GM18517 (cell line): ENCODE measurements around the gene SOCS3.

ENCODE experiments used
- ATAC-seq: cut with Tn5 transposase; IDR thresholded peaks from one replicate; pipeline ENCODE4 v1.9.1; 2021; ENCODE audit warnings: mild to moderate bottlenecking, moderate library complexity; ENCODE audit not compliant: unreplicated experiment

The SOCS3 gene

DNA sequence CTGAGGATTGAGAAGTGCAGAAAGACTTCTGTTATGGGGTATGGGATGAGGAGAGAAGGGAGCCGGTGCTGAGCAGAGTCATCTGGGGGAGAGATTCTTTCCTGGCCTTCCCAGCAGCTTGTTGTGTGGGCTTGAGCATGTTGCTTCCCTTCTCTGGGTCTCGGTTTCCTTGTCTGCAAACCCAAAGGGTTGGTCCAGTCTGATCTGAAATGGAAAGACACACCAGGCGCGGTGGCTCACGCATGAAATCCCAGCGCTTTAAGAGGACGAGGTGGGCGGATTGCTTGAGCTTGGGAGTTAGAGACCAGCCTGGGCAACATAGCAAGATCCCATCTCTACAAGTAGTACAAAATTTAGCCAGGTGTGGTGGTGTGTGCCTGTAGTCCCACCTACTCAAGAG, 6.0 kb downstream of the SOCS3 start:
- ATAC-seq, result no peak

DNA sequence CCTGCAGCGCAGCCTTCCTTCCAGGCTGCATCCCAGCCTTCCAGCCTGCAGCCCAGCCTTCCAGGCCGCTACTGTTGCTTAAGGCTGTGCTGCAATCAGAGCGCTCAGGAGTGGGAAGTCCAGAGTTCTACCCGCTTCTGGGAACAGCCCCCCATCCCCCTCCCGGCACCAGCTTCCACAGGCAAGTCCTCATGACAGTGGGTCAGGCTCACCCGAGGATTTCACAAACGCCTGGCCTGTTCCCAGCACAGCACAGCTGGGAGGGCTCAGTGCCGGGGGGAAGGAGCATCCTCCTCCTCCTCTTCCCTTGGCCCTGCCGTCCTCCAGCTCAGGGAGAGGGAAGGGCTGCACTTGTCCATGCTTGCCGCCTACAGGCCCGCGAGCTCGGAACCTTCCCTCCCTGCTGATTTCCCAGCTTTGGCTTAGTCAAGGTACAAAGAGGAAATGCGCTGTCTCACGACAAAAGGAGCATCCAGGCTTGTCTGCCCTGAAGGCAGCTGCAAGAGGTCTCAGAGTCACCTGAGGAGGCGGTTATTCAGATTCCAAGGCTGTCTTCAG, 8.3 kb downstream of the SOCS3 start:
- no peak for ATAC-seq

DNA sequence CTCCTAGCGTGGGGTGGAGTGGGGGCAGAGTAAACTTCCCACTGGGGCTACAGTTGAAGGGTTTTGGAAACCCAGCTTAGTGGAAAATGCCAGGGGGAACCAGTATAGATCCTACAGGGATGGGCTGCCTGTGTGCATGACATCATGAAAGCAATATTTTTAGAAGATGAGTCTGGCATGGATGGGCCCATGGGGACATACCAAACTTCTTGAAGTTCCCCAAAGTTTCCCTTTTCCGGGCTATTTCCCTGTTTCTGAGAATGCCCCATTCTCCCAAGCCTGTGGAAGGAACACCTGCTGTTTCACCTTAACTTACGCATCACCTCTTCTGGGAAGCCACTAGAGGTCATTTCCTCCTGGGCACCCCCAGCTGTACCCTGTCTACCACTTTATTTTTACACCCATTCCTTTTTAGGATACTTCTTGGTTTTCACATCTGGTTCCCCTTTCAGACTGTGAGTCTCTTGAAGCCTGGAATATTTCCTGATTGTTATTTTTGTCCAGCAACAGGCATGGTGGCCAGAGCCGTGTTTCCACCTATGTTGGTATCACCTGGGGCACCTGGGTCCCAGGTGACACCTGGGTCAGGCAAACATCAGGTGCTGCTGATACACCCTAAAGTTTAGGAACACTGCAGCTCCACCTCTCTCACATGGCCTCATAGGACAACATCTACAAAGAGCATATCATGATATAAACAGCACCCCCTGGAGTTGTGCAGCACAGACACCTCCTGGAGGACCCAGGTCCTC, 9.8 kb downstream of the SOCS3 start:
- no peak for ATAC-seq

DNA sequence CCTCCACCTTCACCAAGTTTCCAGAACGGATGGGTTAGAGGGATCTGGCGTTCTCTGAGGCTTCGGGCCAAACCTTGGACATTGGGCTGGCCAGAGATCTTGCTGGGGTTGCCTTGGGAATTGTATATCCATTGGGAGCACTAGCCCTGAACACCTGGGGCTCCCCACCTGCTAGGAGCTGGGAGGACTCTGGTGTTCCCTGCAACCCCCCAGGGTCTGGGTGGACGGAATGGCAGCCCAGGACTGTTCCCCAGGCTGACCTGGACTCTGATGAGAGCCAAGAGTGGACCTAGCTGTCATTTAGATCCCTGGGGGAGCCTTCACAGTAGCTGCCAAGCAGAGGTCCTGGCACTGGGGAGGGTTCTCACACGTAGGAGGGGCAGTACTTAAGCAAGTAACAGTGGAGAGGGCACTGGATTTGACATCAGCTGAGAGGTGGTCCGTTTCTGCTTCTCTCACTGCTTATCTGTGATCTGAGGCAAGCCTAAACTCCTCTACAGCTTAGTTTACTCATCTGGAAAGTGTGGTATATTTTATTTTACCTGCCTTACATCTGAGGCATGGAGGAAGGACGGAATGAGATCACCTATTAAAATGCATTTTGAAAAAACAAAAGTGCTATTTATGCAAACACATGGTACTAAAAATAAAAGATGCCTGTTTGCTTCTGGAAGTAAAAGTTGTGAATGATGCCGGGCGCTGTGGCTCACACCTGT, 11.7 kb downstream of the SOCS3 start:
- ATAC-seq, result no peak

DNA sequence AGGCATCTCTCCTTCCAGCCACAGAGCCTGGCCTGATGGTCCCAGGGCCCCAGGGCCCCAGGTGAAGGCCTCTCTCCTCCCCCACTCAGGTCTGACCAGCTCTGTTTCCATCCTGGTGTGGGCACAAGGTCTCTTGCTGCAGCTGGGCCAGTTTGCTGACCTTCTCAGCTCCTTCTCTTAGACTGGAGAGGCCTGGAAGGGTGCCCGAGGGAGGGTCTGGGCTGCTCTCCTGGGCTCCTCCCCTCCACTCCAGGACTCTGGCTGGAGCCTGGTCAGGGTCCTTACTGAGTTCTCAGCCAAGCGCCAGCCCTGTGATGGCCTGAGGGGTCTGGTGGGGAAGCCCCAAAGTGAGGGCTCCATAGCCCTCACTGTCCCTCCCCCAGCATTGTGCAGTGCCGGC, 12.4 kb downstream of the SOCS3 start:
- no peak for ATAC-seq

DNA sequence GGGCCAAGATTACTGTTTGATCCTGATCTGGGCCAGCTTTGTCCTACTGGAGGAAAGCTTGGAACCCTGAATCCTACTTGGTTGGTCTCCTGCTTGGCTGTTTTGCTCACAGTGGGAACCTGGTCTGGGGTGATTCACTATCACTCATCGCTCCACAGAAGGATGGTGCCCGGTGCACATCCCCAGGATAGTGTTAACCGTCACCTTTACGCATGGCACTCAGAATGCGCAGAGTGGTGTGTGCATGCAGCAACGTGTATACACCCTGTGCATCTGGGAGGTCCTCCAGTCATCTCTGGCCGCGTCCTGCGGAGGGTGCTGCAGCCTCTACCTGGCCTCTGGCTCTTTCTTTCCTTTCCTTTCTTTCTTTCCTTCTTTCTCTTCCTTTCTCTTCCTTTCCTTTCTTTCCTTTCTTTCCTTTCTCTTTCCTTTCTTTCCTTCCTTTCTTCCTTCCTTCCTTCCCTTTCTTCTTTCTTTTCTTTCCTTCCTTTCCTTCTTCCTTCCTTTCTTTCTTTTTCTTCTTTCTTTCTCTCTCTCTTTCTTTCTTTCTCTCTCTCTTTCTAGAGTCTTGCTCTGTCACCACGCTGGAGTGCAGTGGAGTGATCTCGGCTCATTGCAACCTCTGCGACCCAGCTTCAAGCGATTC, 13.1 kb downstream of the SOCS3 start:
- ATAC-seq, result no peak

DNA sequence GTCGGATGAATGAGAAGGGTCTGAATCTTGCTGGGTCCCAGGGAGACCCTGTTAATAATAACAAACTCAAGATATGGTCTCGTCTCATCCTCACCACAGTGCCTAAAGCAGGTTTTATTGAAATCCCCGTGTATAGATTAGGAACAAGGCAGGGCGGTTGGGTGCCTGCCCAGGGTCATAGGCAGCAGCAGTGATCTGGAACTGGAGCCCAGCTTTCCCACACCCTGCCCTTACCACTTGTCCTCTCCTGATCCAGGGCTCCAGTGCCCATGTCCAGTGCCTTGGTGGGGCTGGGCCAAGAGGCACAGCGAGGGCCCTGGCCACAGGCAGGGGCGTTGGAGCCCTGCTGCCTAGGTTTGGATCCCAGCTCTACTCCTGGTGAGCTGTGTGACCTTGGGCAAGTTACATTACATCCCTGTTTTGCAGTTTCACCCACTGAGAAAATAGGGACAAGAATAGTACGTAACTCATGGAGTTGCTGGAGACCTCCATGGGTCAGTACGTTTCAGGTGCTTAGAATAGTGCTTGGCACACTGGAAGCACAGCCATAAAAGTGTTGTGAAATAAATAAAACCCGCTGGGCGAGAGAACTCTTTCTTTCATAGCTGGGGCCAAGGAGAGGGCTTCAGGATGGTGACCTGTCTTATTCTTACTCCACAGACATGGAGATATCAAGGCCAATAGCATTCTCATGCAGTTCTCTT, 13.9 kb downstream of the SOCS3 start:
- no peak for ATAC-seq

DNA sequence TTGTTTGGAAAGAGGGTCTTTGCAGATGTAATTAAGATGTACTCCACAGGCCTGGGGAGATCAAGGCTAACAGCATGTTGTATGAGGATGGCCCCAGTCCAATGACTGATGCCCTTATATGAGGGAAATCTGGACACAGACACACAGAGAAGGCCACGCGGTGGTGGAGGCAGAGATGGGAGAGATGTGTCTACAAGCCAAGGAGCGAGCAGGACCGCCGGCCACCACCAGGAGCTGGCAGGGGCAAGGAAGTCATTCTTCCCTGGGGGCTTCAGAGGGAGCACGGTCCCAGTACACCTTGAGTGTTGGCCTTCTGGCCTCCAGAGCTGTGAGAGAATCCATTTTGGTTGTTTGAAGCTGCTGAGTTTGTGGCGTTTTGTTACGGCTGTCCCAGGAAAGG, 14.7 kb downstream of the SOCS3 start:
- no peak for ATAC-seq

DNA sequence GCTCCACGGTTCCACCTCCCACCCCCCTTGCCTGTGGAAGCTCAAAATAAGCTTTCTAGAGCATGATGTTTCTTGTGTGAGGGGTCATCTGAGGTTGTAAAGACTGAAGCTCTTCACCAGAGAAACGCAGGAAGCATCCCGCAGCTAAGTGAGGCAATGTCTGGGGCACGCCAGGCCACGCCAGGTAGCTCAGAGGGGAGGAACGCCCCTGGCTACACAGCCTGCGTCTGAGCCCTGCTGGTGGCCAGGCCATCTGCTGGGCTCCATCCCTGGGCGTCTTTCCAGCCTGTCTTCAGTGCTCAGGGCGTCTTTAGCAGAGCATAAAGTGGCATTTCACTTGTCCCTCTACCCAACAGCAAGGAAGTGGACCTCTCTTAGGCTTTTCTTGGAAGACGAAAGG, 15.2 kb downstream of the SOCS3 start:
- ATAC-seq, result no peak

DNA sequence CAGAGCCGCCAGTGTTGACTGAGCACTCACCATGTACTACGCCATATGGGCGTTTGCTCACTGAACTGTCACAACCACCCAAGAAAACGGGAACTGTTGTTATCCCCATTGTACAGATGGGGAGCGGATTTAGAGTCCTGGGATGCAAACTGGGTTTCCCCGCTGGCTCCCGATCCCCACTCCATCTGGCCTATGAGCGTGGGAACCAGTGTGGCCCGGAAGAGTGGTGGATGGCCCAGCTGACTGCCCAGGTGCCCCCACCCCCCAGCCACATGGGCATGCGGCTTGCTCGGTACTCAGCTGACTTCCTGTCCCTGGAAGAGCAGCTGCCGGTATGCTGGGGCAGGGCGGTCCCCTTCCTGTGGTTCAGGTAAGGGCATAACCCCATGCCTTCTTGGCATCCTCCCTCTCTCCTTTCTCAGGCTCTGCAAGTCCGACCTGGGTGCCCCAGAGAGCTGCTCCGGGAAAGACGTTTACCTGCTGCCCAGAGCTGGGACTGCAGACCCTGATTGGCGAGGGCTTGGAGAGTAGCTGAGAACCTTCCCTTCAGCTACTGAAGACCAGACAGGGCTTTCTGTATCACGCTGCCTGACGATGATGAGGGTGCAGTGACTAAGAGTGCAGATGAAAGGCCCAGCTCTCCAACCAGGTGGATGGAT, 16.2 kb downstream of the SOCS3 start:
- no peak for ATAC-seq

DNA sequence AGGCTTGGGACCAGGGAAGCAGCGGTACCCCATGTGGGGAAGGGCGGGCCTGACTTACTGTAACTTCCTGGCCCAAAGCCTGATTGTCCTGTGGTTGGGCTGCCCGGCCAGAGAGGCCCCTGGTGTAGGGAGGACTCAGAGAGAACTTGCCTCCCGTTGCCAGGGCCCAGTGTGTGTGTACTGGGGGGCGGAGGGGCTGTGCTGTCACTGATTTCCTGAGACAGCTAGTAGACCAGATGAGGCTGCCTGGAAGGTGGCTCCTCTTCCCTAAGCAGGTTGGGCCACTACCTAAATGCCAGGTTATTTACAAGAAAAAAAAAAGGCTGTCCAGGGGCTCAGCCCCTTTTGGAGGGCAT, 16.7 kb downstream of the SOCS3 start:
- no peak for ATAC-seq

DNA sequence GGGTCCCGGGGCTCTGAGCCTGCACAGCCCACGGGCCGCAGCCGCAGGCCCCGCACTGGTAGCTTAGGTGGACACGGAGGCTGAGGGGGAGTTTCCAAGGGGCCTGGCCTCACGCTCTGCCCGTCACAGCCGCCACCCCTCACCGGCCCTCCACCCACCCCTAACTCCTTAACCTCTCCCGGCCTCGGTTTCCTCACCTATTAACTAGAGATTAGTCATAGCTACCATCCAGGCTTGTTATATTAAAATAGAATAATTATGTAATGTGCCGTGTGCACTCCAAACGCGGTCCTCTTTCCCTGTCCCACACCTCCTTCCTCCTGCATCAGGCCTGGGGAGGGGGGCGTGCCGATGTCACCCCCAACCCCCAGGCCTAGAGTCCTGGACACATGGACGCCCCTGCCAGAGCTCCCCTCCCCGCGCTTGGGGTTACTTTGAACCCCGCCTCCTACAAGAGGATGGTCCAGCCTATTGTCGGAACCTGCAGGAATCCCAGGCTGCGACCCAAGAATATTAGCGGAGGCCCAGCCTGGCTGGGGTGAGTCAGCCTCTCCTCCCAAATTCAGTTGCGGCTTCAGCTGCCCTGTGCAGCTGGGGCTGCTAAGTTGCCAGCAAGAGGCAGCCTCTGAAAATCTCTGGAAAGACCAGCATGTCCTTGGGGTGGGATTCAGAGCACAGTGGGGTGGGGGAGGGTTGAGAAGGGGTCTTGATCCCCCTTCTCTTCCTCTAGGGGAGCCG, 17.3 kb downstream of the SOCS3 start:
- ATAC-seq, result no peak

DNA sequence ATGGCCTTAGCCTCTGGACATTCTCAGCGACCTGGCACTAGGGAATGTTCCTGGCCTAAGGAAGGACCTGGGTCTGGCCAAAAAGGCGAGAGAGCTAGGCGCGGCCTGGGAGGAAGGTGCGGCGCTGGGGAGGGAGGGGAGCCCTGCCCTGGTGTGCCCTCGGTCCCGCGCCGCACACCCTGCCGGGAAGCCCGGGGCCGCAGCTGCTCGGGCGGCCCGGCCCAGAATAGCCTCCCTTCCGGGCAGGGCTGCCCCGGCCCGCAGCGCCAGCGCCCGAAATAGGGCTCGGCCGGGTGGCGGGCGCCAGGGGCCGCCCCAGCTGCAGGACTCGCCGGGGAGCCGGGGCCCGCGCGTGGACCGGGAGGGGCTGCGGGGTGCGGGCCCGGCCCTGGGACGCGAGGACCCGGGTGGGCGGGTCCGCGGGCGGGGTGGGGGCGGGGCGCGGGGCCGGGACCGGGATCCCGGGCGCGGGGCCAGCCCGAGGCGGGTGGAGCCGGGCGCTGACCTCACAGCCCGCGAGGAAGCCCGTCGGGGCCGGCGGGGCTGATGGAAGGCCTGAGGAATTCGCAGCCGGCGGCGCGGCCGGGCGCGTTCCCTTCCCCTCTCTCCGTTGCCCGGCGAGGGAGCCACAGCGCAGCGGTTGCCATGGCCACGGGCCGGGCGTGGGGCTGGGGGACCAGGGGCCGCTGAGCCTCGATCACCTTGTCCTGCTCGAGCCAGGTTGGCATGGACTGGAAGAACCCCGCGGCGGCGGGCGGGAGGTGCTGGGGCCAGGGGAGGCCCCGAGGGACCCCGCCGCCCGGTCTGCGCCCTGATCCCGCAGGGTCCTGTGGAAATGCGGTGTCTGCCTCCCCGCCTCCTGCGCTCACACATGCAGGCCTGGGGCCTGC, 18.1 kb downstream of the SOCS3 start:
- ATAC-seq, result no peak

DNA sequence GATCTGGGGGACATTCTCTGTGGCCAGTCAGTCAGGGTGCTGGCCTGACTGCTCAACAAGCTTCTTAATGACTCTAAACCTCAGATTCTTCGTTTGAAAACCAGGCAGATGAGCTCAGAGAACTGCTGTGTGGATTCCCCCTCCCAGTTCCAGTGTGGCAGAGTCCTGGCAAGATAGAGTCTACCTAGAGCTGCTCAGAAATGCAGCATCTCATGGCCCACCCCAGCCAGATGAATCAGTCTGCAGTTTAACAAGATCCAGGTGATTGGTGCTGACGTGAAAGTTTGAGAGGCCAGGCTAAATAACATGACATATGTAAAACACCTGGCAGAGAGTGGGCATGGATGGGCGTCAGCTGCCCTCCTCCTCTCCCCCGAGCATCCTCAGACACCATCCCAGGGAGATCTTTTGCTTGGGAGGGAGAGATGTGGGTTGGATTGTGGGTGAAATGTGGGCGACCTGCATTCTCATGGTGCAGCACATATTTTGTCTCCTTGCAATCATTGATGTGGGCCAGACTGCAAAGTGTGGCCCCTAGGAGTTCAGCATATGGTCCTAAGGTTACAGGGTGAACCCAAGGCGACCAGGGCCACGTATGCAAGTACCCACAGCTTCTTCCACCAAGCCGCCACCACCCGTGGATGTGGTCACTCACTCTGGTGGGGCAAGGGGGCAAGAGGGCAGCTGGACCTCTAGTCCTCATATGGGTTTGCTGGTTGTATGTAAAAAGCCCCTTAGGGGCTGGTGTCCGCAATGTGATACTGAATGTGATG, 19.5 kb downstream of the SOCS3 start:
- no peak for ATAC-seq

DNA sequence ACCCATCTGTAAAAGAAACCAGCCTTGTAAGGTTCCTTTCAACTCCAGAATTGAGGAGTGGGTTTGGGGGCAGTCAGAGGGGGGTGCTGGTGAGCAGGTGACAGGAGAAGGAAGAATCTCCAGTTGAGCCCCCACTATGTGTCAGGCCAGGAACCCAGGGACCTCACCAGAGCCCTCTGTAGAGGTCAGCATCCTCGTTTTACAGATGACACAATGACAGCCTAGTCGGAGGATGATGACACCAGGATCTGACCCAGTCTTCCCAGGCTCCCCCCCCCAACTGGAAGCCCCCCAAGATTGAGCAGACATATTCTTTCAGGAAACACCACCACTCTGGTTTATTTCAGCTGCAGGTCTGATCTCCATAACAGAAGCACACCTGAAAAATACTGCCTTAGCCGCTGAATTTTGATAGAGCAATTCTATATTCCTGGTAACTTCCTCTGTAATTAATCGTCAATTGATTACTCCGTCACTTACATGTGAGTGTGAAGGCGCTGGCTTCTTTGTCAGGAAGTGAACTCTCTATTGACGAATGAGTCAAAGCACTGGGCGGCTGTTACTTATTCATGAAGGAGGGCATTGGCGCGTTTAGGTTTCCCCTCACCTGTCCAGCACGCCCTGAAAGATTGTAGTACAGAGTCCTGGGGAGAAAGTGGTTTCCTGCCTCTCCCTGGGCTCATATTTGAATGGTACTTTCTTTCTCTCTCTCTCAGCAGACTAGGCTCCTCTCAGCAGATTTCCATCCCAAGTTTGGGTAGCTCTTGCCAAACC, 21.2 kb downstream of the SOCS3 start:
- ATAC-seq, result no peak

DNA sequence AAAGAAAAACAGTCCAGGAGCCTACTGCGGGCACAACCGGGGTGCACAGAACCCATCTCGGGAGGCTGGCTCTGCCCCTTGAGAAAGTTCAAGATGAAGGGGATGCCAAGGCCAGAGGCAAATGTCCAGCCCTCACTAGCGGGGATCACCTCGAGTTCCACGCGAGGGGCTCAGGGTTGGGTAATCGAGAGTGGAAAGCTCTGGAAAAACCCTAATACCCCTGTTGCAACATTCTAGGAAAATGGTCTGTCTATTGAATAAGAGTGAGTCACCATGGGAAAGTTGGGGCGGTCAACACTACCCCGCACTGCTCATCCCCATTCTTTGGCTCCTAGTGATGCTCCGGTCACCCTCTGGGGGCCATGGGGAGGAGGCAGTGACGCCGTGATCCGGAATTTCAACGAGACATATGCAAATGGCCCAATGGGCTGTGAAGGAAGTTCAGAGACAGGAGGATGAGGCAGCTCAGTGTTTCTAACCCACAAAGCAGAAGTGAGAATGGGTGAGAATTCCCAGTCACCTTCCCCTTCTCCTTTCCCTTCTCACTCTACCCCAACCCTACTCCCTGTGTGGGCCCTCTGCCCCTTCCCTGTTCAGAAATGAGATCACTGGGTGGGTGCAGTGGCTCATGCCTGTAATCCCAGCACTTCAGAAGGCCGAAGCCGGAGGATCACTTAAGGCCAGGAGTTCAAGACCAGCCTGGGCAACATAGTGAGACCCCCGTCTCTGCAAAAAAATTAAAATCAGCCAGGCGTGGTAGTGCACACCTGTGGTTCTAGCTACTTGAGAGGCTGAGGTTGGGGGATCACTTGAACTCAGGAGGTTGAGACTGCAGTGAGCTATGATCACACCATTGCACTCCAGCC, 22.4 kb downstream of the SOCS3 start:
- ATAC-seq, result no peak

DNA sequence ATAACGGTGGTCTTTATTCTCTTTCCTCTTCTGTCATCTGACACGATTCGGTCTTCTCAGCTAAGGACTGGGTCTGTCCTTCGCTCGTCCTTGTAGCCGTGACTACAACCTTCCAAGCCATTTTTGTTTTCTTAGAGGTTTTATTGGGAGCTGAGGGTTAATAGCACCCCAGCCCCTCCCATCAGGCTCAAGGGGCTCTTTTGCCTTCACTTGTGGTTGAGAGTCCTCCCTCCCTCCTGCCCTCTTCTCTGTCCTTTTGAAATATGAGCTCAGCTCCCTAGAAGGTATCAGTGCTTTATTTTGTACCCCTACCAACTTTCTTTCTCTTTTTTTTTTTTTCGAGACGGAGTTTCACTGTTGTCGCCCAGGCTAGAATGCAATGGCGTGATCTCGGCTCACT, 24.7 kb downstream of the SOCS3 start:
- no peak for ATAC-seq
